Panc1 (cell line): ENCODE measurements around the gene LRRC25. TPM values are rescaled to one million over a fixed set of nuclear protein-coding genes. Genes with fewer than 3 reads are reported as not detected.

Source experiments
- ATAC-seq: fragments of 200-7000 bp; cut with Tn5 transposase; 2 replicates; pipeline ENCODE4 v1.9.1; 2020; ENCODE audit warnings: mild to moderate bottlenecking, moderate library complexity
- BruUV-seq: library from RNA; stranded (reverse); fragments of 400-500 nt; replicated peaks from 2 replicates; lab custom pipeline; 2021; lab: Mats Ljungman, UMichigan
- CTCF ChIA-PET: fragments of 300-600 bp; sonication (Branson Sonifier 250); formaldehyde crosslinking; loops from one replicate; lab custom pipeline; 2022; ENCODE audit warnings: antibody characterized with exemption; lab: Charles Lee
- POLR2A ChIA-PET: fragments of 300-600 bp; sonication (Branson Sonifier 250); formaldehyde crosslinking; loops from one replicate; lab custom pipeline; 2022; ENCODE audit warnings: antibody characterized with exemption; lab: Charles Lee
- DNase-seq: peaks from one replicate; pipeline ENCODE4 v3.0.0-alpha.2; 2010; ENCODE audit warnings: low read depth, low spot score
- H3K27ac ChIP-seq: 2 replicates; pipeline ENCODE4 v1.5.1; 2011; ENCODE audit warnings: mild to moderate bottlenecking, low read length, inconsistent platforms
- H3K27me3 ChIP-seq: fragments of 200-500 bp; sonication (Bioruptor generic); 2 replicates; pipeline ENCODE4 v1.6.0; 2014; ENCODE audit warnings: low read length, inconsistent platforms; ENCODE audit not compliant: control insufficient read depth, insufficient read depth
- H3K36me3 ChIP-seq: fragments of 200-500 bp; sonication (Bioruptor generic); 2 replicates; pipeline ENCODE4 v1.5.1; 2014; ENCODE audit warnings: inconsistent platforms, mild to moderate bottlenecking, low read length, moderate library complexity; ENCODE audit not compliant: control insufficient read depth, insufficient read depth
- H3K4me1 ChIP-seq: 2 replicates; pipeline ENCODE4 v1.5.1; 2011; ENCODE audit warnings: inconsistent platforms, mild to moderate bottlenecking, low read length, moderate library complexity; ENCODE audit not compliant: control insufficient read depth, insufficient read depth
- H3K4me3 ChIP-seq, 2 experiments: 2 replicates each; pipeline ENCODE4 v1.5.1; 2011 to 2012; ENCODE audit warnings: low read depth in 2 of 2, low read length in 2 of 2, mild to moderate bottlenecking in 2 of 2, inconsistent platforms in 1 of 2, moderate library complexity in 1 of 2
- H3K9me3 ChIP-seq: fragments of 200-500 bp; sonication (Bioruptor generic); 2 replicates; pipeline ENCODE4 v1.5.1; 2014; ENCODE audit warnings: low read depth, mild to moderate bottlenecking, inconsistent platforms, low read length, moderate library complexity; ENCODE audit not compliant: control insufficient read depth, insufficient read depth
- REST ChIP-seq, 2 experiments: IDR thresholded peaks; 2 replicates each; pipeline ENCODE4 v1.6.1; 2011 to 2012; ENCODE audit warnings: low read depth in 2 of 2, control low read depth in 1 of 2, low read length in 1 of 2, mild to moderate bottlenecking in 1 of 2, moderate library complexity in 1 of 2; ENCODE audit not compliant: insufficient read depth in 1 of 2
- SIN3A ChIP-seq: IDR thresholded peaks from 2 replicates; pipeline ENCODE4 v1.6.1; 2012; ENCODE audit warnings: low read depth, mild to moderate bottlenecking, low read length, moderate library complexity, borderline replicate concordance; ENCODE audit not compliant: insufficient read depth
- in situ Hi-C: cut with HindIII; loops from 2 replicates; pipeline ENCODE4 v1.10.0; 2016; ENCODE audit warnings: low sequenced_read_pairs, low pct_unique_long_range_greater_than_20kb
- intact Hi-C: fragments of 100-400 bp; cut with micrococcal nuclease; formaldehyde crosslinking; loops from one replicate; pipeline ENCODE4 v1.10.0; 2022; ENCODE audit not compliant: unreplicated experiment
- microRNA-seq: library from miRNA; unstranded; fragments of <30 nt; microRNA quantifications from one replicate; pipeline ENCODE4 v1.1.0, GENCODE V29; 2020; ENCODE audit not compliant: unreplicated experiment
- total RNA-seq: library from RNA; stranded (reverse); gene quantifications from one replicate; pipeline ENCODE4 v1.2.1, GENCODE V29; 2021; ENCODE audit not compliant: unreplicated experiment
- TF ChIP-seq, protein P1 (sequence below): fragments of 450-650 bp; IDR thresholded peaks from 2 replicates; pipeline ENCODE4 v1.5.1; 2017; ENCODE audit warnings: mild to moderate bottlenecking

Gene LRRC25
- total RNA-seq, 1 experiment from 2014 or later: 0.15 TPM

GRCh38 chr19:18342090-18342632, 55.3 kb downstream of the LRRC25 start:
- Histone ChIP-seq H3K9me3 (no peaks in the 10 kb centered on the region), H3K27me3 (no peaks in the 10 kb centered on the region), H3K27ac (no peak overlapping the region; the same call in 1 of the 2 replicates), H3K4me3 (peak overlapping the region in 1 of 2 experiments; percentile 75; a peak in 2 of 4 replicates), H3K36me3 (no peaks in the 10 kb centered on the region; the same call in 1 of the 2 replicates), H3K4me1 (peaks cover 9% of the 10 kb centered on the region; the same call in 1 of the 2 replicates)
- CTCF ChIA-PET: interaction anchor here (0.7 kb wide), 1 partner anchor 45 kb away, joined by 3 read pairs; no protein-coding TSS in a partner anchor
- DNase-seq: no peak
- no peak for TF ChIP-seq SIN3A
- no peak for TF ChIP-seq REST (IDR thresholded peaks at IDR 0.05; ENCODE audit: insufficient read depth in 1 of 2, low read depth in 2 of 2, low read length in 1 of 2)
- TF ChIP-seq, protein P1, sequence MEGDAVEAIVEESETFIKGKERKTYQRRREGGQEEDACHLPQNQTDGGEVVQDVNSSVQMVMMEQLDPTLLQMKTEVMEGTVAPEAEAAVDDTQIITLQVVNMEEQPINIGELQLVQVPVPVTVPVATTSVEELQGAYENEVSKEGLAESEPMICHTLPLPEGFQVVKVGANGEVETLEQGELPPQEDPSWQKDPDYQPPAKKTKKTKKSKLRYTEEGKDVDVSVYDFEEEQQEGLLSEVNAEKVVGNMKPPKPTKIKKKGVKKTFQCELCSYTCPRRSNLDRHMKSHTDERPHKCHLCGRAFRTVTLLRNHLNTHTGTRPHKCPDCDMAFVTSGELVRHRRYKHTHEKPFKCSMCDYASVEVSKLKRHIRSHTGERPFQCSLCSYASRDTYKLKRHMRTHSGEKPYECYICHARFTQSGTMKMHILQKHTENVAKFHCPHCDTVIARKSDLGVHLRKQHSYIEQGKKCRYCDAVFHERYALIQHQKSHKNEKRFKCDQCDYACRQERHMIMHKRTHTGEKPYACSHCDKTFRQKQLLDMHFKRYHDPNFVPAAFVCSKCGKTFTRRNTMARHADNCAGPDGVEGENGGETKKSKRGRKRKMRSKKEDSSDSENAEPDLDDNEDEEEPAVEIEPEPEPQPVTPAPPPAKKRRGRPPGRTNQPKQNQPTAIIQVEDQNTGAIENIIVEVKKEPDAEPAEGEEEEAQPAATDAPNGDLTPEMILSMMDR: no peak
- POLR2A ChIA-PET: interaction anchor here (0.9 kb wide), 1 partner anchor 75 kb away, joined by 3 read pairs; no protein-coding TSS in a partner anchor
- ATAC-seq: no peak
- in situ Hi-C loops: no loop called here
- intact Hi-C loops: no loop called here
- no TSS peak for BruUV-seq

Small RNA genes within 50 kb of the gene (microRNA-seq; reads per million reads assigned to microRNA genes)
- gene MIR3189: 3.8 reads per million, percentile 8 among the genes with 10 or more reads in this experiment

Other genes starting within 250 kb of the LRRC25 start
- 37.6 TPM for gene PIK3R2, start 244.5 kb downstream of the LRRC25 start, total RNA-seq
- gene IFI30, start 223.8 kb downstream of the LRRC25 start, total RNA-seq: 39.7 TPM
- gene MPV17L2, start 204.4 kb downstream of the LRRC25 start, total RNA-seq: 13.3 TPM
- gene RAB3A, start 193.6 kb downstream of the LRRC25 start, total RNA-seq: 1.0 TPM
- 0.98 TPM for gene PDE4C, start 171.2 kb downstream of the LRRC25 start, total RNA-seq
- 2.5 TPM for gene IQCN, start 123.2 kb downstream of the LRRC25 start, total RNA-seq
- 130 TPM for gene JUND, start 116.0 kb downstream of the LRRC25 start, total RNA-seq
- gene LSM4, start 74.5 kb downstream of the LRRC25 start, total RNA-seq: 209 TPM
- gene PGPEP1, start 57.0 kb downstream of the LRRC25 start, total RNA-seq: 36.3 TPM
- gene GDF15, start 11.5 kb downstream of the LRRC25 start, total RNA-seq: 335 TPM
- 128 TPM for gene SSBP4, start 21.8 kb upstream of the LRRC25 start, total RNA-seq
- 351 TPM for gene ISYNA1, start 40.5 kb upstream of the LRRC25 start, total RNA-seq
- 18.6 TPM for gene ELL, start 124.4 kb upstream of the LRRC25 start, total RNA-seq
- 182 TPM for gene FKBP8, start 146.0 kb upstream of the LRRC25 start, total RNA-seq
- 106 TPM for gene KXD1, start 160.2 kb upstream of the LRRC25 start, total RNA-seq
- gene UBA52, start 174.2 kb upstream of the LRRC25 start, total RNA-seq: 907 TPM
- gene REX1BD, start 191.2 kb upstream of the LRRC25 start, total RNA-seq: 32.0 TPM
- gene CRLF1, start 209.2 kb upstream of the LRRC25 start, total RNA-seq: 3.5 TPM
- gene TMEM59L, start 215.2 kb upstream of the LRRC25 start, total RNA-seq: 2.4 TPM
- 4.4 TPM for gene KLHL26, start 239.4 kb upstream of the LRRC25 start, total RNA-seq